AG04450 (cell line): ENCODE results near the gene NPLOC4. TPM values are rescaled to one million over a fixed set of nuclear protein-coding genes. Genes with fewer than 3 reads are reported as not detected.

Experiments
- CTCF ChIA-PET: fragments of 300-600, 350-600 bp; formaldehyde crosslinking; extraction: SDS; loops from one replicate; lab custom pipeline; 2022; ENCODE audit warnings: antibody characterized with exemption, inconsistent platforms; lab: Charles Lee
- POLR2A ChIA-PET: fragments of 350-600 bp; formaldehyde crosslinking; extraction: SDS; loops from one replicate; lab custom pipeline; 2021; ENCODE audit warnings: antibody characterized with exemption, inconsistent platforms; lab: Yijun Ruan, JAX
- DNase-seq: peaks from one replicate; pipeline ENCODE4 v3.0.0-alpha.2; 2011; ENCODE audit warnings: low read depth, low spot score
- H3K27ac ChIP-seq: one replicate; pipeline ENCODE4 v1.5.1; 2012; ENCODE audit warnings: low read depth, low read length, control low read depth
- H3K27me3 ChIP-seq: one replicate; pipeline ENCODE4 v1.6.0; 2012; ENCODE audit warnings: low read length; ENCODE audit not compliant: control insufficient read depth, insufficient read depth
- H3K4me3 ChIP-seq: 2 replicates; pipeline ENCODE4 v1.5.1; 2011; ENCODE audit warnings: mild to moderate bottlenecking, low read depth, low read length, control low read depth
- H3K9me3 ChIP-seq: 2 replicates; pipeline ENCODE4 v1.5.1; 2012; ENCODE audit warnings: low read length; ENCODE audit not compliant: control insufficient read depth, insufficient read depth
- CTCF ChIP-seq: IDR thresholded peaks from 2 replicates; pipeline ENCODE4 v1.5.1; 2011; ENCODE audit warnings: low read depth, low read length, control low read depth, inconsistent platforms
- polyA plus RNA-seq: library from polyadenylated mRNA; depleted of rRNA; stranded (reverse); fragments of >200 nt; gene quantifications from 2 replicates; pipeline ENCODE4 v1.2.3, GENCODE V29; 2011

The NPLOC4 gene
- polyA plus RNA-seq, 1 experiment = 66.5 TPM

- no peaks in the 10 kb centered on the region for H3K27me3 ChIP-seq
- H3K9me3 ChIP-seq = no peaks in the 10 kb centered on the region; the same call in 1 of the 2 replicates
- POLR2A ChIA-PET = interaction anchor here (0.6 to 1.7 kb wide), 5 partner anchors 13 to 180 kb away, joined by 3 to 17 read pairs (median 8); no protein-coding TSS in a partner anchor
- DNase-seq = no peak
- TF ChIP-seq CTCF = no peak
- CTCF ChIA-PET = interaction anchor here (1.6 to 2.2 kb wide), 2 partner anchors 21 to 325 kb away, joined by 3 to 17 read pairs; no protein-coding TSS in a partner anchor
- H3K4me3 ChIP-seq = no peak overlapping the region
- peak overlapping the region; percentile 11 for H3K27ac ChIP-seq
These were observed 57.0 kb downstream of the NPLOC4 start for GRCh38 chr17:81579821-81580321.

GRCh38 chr17:81579298-81579697 is 57.6 kb downstream of the NPLOC4 start:
- POLR2A ChIA-PET = interaction anchor here (0.6 to 1.7 kb wide), 5 partner anchors 13 to 180 kb away, joined by 3 to 17 read pairs (median 8); no protein-coding TSS in a partner anchor
- Histone ChIP-seq H3K27me3 (no peaks in the 10 kb centered on the region), H3K4me3 (no peak overlapping the region), H3K27ac (peak overlapping the region; percentile 11), H3K9me3 (no peaks in the 10 kb centered on the region; the same call in 1 of the 2 replicates)
- TF ChIP-seq CTCF = no peak
- DNase-seq = no peak
- CTCF ChIA-PET = interaction anchor here (2.2 kb wide), 1 partner anchor 22 kb away, joined by 17 read pairs; no protein-coding TSS in a partner anchor

GRCh38 chr17:81578561-81579225 is 58.2 kb downstream of the NPLOC4 start:
- Histone ChIP-seq H3K4me3 (no peak overlapping the region), H3K27ac (no peak overlapping the region), H3K9me3 (no peaks in the 10 kb centered on the region; the same call in 1 of the 2 replicates), H3K27me3 (no peaks in the 10 kb centered on the region)
- TF ChIP-seq CTCF = no peak
- ChIA-PET CTCF (interaction anchor here (2.2 kb wide), 1 partner anchor 23 kb away, joined by 17 read pairs; no protein-coding TSS in a partner anchor), POLR2A (interaction anchor here (0.8 to 3.7 kb wide), 4 partner anchors 12 to 179 kb away, joined by 4 to 25 read pairs (median 12); no protein-coding TSS in a partner anchor)
- DNase-seq = no peak

GRCh38 chr17:81578038-81578441 is 58.9 kb downstream of the NPLOC4 start:
- H3K27me3 ChIP-seq = no peaks in the 10 kb centered on the region
- DNase-seq = no peak
- H3K9me3 ChIP-seq = no peaks in the 10 kb centered on the region; the same call in 1 of the 2 replicates
- ChIA-PET CTCF (interaction anchor here (1.6 kb wide), 1 partner anchor 23 kb away, joined by 7 read pairs; no protein-coding TSS in a partner anchor), POLR2A (interaction anchor here (2.4 to 3.7 kb wide), 2 partner anchors 11 to 14 kb away, joined by 8 to 25 read pairs; no protein-coding TSS in a partner anchor)
- no peak for TF ChIP-seq CTCF
- H3K27ac ChIP-seq = peak overlapping the region; percentile 90
- no peak overlapping the region for H3K4me3 ChIP-seq
